ACC112 (cell line): Measurements from ENCODE around the gene CNOT8.
A peak's percentile ranks its signal among the peaks of the same experiment; 100 is the strongest.

Source experiments
- H2AFZ ChIP-seq: fragments of 200-600 bp; sonication (generic); one replicate; pipeline ENCODE4 v1.6.0; 2017; ENCODE audit warnings: antibody characterized with exemption, low read length; ENCODE audit not compliant: unreplicated experiment
- H3K27ac ChIP-seq: fragments of 200-600 bp; sonication (generic); 2 replicates; pipeline ENCODE4 v1.5.1; 2014; ENCODE audit warnings: low read depth, mild to moderate bottlenecking, antibody characterized with exemption, low read length, moderate library complexity
- H3K27me3 ChIP-seq: fragments of 200-600 bp; sonication (generic); 2 replicates; pipeline ENCODE4 v1.6.1; 2014; ENCODE audit warnings: mild to moderate bottlenecking, antibody characterized with exemption, low read length, moderate library complexity, mixed read lengths; ENCODE audit not compliant: insufficient read depth
- H3K36me3 ChIP-seq: fragments of 200-600 bp; sonication (generic); 2 replicates; pipeline ENCODE4 v1.6.1; 2016; ENCODE audit warnings: mild to moderate bottlenecking, antibody characterized with exemption, low read length, moderate library complexity, mixed read lengths; ENCODE audit not compliant: insufficient read depth
- H3K4me1 ChIP-seq: fragments of 200-600 bp; sonication (generic); one replicate; pipeline ENCODE4 v1.6.1; 2016; ENCODE audit warnings: low read length, mixed read lengths; ENCODE audit not compliant: insufficient read depth, unreplicated experiment, control insufficient read depth
- H3K4me3 ChIP-seq: fragments of 200-600 bp; sonication (generic); 2 replicates; pipeline ENCODE4 v1.5.1; 2014; ENCODE audit warnings: mild to moderate bottlenecking, low read depth, low read length
- H3K79me2 ChIP-seq: fragments of 200-600 bp; sonication (generic); one replicate; pipeline ENCODE4 v1.6.0; 2016; ENCODE audit warnings: low read length; ENCODE audit not compliant: control insufficient read depth, unreplicated experiment, insufficient read depth

The CNOT8 gene

DNA sequence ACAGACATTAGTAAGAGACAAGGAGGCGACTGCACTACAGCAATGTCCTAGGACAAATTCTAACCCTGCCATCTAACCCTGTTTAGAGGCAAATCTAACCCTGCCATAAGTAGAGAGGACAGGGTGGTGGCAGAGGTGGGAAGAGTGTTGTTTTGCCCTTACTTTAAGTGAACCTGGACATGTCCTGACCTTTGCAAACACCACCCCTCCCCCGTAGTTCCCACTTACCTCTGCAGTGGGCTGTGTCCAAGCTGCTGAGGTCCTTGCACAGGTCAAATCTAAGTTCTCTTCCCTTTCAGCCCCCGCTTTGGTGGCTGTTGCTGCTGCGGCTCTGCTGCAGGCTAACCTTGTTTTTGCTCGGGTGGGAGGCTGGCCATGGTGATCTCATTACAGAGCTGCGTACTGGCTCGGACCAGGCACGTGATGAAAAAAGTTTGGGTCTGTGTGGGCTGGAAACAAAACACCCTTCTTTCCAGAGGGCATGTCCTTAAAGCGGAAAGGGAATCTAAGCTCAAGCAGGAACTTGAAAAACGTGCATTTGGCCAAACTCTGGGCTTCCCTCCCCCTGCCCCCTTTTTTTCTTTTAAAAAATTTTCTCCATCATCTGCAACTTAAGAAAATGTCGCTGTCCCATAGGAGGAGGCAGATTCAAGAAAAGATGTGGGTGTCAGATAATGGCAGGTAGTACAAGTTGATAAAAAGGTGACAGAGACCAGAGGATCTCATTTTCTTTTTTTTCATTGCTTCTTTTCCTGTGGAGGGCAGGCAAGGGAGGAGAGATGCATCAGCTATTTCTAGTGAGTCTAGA, 8.0 kb upstream of the CNOT8 start, which contains the start of gene FAXDC2:
Gene FAXDC2, minus strand, starts transcription at position 349 of the 808 bp plus-strand sequence. CDS start 12,425 bp downstream, outside the sequence.
- Histone ChIP-seq H3K4me3 (peak within 1 kb of the TSS; percentile 74), H3K27ac (no peak within 1 kb of the TSS), H3K4me1 (peaks cover 14% of the 10 kb centered on the region), H3K79me2 (no peaks in the 10 kb centered on the region), H2AFZ (peak within 1 kb of the TSS; percentile 82), H3K36me3 (no peaks in the 10 kb centered on the region), H3K27me3 (no peaks in the 10 kb centered on the region)

DNA sequence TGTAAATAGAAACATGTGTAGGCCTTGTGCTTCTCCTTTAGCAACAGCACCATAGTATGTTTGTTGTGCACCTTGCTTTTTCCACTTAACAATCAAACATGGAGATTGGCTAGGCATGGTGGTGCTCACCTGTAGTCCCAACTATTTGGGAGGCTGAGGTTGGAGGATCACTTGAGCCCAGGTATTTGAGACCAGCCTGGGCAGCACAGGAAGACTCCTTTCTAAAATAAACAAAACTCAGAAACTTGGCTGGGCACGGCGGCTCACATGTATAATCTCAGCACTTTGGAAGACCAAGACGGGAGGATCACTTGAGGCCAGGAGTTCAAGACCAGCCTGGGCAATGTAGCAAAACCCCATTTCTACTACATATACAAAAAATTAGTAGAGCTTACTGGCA, 7.1 kb upstream of the CNOT8 start:
- Histone ChIP-seq H3K4me3 (no peak overlapping the region), H3K36me3 (no peaks in the 10 kb centered on the region), H2AFZ (no peak overlapping the region), H3K27me3 (no peaks in the 10 kb centered on the region), H3K27ac (no peak overlapping the region), H3K79me2 (no peaks in the 10 kb centered on the region), H3K4me1 (peaks cover 14% of the 10 kb centered on the region)

DNA sequence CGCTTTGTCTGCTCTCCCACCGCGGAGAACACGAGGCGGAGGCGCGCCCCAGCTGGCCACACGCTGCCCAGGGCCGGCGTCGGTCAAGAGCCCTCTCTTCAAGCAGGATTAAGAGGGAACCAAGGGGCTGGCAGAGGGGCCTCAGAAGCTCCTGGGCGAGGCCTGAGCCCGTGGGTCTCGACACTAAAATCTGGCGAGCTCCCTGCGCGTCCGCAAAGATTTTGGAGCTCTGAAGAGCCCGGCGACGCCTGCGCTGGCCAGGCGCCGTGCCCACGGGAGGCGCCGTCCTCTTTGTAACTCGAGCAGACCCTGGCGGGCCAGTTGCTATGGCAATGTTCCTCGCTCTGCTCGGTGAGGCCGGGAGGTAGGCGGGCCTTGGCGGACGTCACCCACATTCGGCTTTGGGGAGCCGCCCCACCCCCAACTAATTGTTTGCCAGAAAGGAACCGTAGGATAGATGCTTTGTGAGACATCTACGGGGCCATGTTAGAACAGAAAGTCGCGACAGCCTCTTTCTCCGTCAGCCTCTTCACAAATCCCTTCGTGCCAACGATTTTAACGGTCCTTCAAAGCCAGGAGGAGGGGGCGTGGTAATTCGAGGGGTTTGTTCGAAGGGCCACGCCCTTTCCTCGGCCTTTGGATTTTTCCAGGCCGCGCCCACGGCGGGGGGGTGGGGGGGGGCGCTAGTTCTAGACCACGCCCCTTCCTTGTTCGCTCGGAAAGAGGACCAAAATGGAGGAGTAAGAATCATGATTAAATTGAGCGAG, 714 bp upstream of the CNOT8 start:
- Histone ChIP-seq H3K36me3 (no peaks in the 10 kb centered on the region), H3K27me3 (no peaks in the 10 kb centered on the region), H3K27ac (peak overlapping the region; percentile 100), H3K4me1 (peaks cover 20% of the 10 kb centered on the region), H3K4me3 (peak overlapping the region; percentile 97), H3K79me2 (peaks cover 43% of the 10 kb centered on the region), H2AFZ (peak overlapping the region; percentile 95)

- Histone ChIP-seq H3K4me1 (peaks cover 20% of the 10 kb centered on the region), H3K27me3 (no peaks in the 10 kb centered on the region), H3K79me2 (peaks cover 58% of the 10 kb centered on the region), H3K36me3 (peaks cover 10% of the 10 kb centered on the region; the same call in 1 of the 2 replicates), H3K4me3 (peak overlapping the region; percentile 97), H3K27ac (peak overlapping the region; percentile 100), H2AFZ (peak overlapping the region; percentile 57)
Observed at GRCh38 chr5:154858972-154859871, 795 bp downstream of the CNOT8 start.

GRCh38 chr5:154860123-154860522, 1.7 kb downstream of the CNOT8 start:
- Histone ChIP-seq H3K4me3 (peak overlapping the region; percentile 97), H3K27ac (peak overlapping the region; percentile 100)

DNA sequence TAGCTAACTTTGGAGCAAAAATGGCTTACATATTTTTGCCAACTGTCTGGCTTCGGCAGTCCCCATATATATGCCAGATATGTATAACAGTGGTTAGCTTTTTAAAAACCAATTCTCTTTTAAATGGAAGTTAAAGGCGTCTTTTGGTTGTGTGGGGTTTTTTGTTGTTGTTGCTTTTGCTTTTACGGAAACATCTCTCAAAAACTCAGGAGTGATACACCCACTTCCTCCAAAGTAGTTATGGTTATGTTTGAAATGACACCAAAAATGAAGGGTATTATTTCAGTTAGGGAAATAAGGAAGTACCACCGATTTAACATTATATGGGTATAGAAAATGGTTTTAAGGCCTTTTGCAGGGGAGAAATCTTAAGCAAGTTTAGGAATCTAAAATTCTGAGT, 2.3 kb downstream of the CNOT8 start:
- Histone ChIP-seq H3K4me3 (peak overlapping the region; percentile 97), H3K4me1 (peaks cover 20% of the 10 kb centered on the region), H3K79me2 (peaks cover 73% of the 10 kb centered on the region), H3K36me3 (peaks cover 17% of the 10 kb centered on the region), H2AFZ (no peak overlapping the region), H3K27ac (no peak overlapping the region), H3K27me3 (no peaks in the 10 kb centered on the region)

More at GRCh38 chr5:154860123-154860522, 1.7 kb downstream of the CNOT8 start:
- Histone ChIP-seq H2AFZ (no peak overlapping the region), H3K4me1 (peaks cover 20% of the 10 kb centered on the region), H3K79me2 (peaks cover 67% of the 10 kb centered on the region), H3K36me3 (peaks cover 13% of the 10 kb centered on the region), H3K27me3 (no peaks in the 10 kb centered on the region)

GRCh38 chr5:154861946-154862345, 3.5 kb downstream of the CNOT8 start:
- Histone ChIP-seq H3K36me3 (peaks cover 18% of the 10 kb centered on the region), H3K4me1 (peaks cover 15% of the 10 kb centered on the region), H3K4me3 (no peak overlapping the region), H3K27me3 (no peaks in the 10 kb centered on the region), H3K27ac (no peak overlapping the region), H3K79me2 (peaks cover 74% of the 10 kb centered on the region), H2AFZ (no peak overlapping the region)

- peaks cover 14% of the 10 kb centered on the region for H3K4me1 ChIP-seq
- peaks cover 18% of the 10 kb centered on the region for H3K36me3 ChIP-seq
- H3K4me3 ChIP-seq, result no peak overlapping the region
- no peak overlapping the region for H3K27ac ChIP-seq
- H3K27me3 ChIP-seq, result no peaks in the 10 kb centered on the region
- H3K79me2 ChIP-seq, result peaks cover 74% of the 10 kb centered on the region
- H2AFZ ChIP-seq, result no peak overlapping the region
Observed at GRCh38 chr5:154862766-154863165, 4.3 kb downstream of the CNOT8 start.

GRCh38 chr5:154863291-154864080, 5.1 kb downstream of the CNOT8 start:
- Histone ChIP-seq H3K79me2 (peaks cover 73% of the 10 kb centered on the region), H3K36me3 (peaks cover 18% of the 10 kb centered on the region), H3K4me3 (no peak overlapping the region), H3K27me3 (no peaks in the 10 kb centered on the region), H3K27ac (no peak overlapping the region), H3K4me1 (peaks cover 14% of the 10 kb centered on the region), H2AFZ (no peak overlapping the region)
